GM18868 (cell line): ENCODE measurements around the gene HOXB5.

Source experiments
- ATAC-seq: cut with Tn5 transposase; IDR thresholded peaks from one replicate; pipeline ENCODE4 v1.9.1; 2021; ENCODE audit warnings: mild to moderate bottlenecking, moderate library complexity; ENCODE audit not compliant: unreplicated experiment

The HOXB5 gene

GRCh38 chr17:48564188-48565021 lies 29.2 kb downstream of the HOXB5 start:
- ATAC-seq = no peak

GRCh38 chr17:48563867-48564187 lies 29.8 kb downstream of the HOXB5 start:
- ATAC-seq = no peak

DNA sequence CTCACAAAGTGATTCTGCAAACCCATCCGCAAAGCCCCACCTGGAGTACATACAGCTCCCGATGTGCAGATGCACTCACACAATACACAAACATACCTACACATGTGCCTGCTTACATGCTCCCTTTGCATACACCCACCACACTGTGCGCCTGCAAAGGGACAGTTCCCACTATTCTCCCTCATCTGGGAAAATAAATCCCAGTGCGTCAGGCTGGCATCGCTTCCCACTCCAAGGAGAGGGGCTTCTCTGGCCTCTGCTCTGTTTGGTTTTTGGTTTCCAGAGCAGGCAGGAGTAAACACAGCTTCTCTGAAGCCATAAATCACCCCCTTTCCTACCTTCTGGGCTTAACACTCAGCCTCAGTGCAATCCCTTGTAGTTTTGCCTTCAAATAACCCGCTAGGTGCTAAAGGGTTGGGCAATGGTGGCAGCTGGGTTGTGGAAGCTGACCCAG lies 30.2 kb downstream of the HOXB5 start:
- ATAC-seq = no peak

DNA sequence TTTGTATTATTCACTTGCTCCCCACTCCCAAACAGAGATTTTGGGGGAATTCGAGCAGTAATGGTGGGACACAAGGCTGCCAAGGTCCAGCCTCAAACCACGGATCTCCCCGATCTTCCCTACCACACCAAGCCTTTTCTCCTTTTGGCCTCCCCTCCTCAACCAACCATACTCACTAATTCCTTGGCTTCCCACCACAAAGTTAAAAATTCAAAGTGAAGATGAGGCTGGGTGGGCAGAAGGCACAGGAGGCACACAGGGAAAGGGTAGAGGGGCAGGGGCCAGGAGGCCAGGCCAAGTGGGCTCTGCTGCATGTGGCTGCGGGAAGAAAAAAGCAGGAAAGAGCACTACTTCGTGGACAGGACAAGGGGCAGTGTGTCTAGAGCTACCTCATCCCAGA lies 30.6 kb downstream of the HOXB5 start:
- ATAC-seq = no peak

- ATAC-seq = no peak
These were observed 31.4 kb downstream of the HOXB5 start for GRCh38 chr17:48561884-48562810.

DNA sequence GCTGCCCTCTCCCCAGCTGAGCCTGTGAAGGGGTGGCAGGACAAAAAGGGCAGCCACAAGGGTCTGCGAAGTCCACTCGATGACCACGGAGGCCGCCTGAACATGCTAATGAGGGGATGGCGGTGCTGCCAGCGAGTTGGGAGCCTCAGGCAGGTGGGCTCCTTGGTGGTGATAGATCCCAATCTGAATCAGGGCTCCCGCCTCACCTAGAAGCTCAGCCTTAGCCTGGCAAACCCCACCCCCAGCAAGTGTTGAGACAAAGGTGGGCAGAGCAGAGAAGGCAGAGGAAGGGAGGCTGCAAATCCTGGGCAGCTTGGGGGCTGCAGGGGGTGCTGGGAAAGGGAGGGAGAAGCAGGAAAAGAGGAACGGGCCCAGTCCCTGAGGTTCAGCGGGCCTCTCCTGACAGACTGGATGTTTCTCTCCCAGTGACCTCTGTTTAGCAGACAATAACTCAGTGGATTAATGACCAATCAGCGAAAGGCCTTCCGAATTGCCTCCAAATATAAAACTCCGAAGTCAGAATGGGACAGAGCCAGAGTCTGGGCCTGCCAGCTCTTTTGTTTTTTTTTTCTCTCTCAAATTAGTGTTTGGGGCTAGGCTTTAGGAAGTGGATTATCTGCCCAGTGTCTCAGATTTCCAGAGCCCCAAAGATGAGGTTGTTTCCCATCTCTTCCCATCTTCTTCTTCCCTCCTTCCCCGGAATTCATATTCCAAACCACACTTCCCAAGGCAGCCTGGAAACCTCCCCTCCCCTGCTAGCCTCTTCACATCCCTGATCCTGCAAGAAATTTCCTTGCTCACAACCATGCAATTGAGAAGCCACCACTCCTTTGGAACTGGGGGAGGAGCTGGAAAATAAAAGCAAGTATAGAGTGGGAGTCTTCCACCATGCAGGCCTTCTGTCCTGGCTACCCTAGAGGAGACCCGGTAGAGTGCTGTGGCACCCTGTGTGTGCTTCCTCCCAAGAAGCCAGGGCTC lies 33.5 kb downstream of the HOXB5 start:
- no peak for ATAC-seq

GRCh38 chr17:48559122-48559839 lies 34.3 kb downstream of the HOXB5 start:
- no peak for ATAC-seq

- ATAC-seq = no peak
These were observed 34.8 kb downstream of the HOXB5 start for GRCh38 chr17:48558831-48559121.

GRCh38 chr17:48558057-48558830 lies 35.3 kb downstream of the HOXB5 start:
- no peak for ATAC-seq

DNA sequence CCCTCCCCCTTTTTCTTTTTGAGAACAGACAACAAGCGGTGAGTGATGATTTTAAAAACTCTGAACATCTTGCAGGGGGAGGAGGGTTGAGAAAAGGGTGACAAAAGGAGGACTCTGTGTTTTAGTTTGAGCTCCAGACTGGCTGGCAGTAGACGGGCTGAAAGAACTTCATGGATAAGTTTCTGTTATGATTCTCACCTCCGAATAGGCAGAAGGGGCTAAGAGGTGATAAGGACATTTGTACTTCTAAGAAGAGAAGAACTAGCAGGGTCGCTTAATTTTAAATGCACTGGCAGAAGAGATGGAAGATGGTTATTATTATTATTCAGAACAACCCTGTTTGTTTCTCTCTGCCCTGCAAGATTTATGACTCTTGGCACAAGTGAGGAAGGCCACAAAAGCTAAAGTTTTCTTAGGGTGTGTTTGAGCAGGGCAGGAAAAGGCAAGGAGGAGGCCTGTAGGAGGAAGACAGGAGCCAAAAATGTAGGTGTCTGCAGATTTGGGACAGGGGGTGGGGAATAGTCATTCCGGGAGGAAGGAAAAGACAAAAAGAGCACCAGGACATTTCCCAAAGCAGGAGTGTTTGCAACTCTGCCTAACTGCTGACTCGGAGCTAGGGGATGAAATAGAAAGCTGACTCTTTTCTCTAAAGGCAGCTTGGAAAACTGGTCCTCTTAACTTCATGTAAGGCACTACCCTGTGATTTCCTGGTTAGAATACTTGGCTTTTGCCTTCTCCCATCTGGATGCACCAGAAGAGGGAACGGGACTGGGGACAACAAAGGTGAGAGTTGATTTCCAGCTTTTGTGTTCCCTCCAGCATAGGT lies 36.8 kb downstream of the HOXB5 start:
- ATAC-seq = no peak

GRCh38 chr17:48556229-48556575 lies 37.4 kb downstream of the HOXB5 start:
- ATAC-seq = no peak

GRCh38 chr17:48555258-48556228 lies 38.0 kb downstream of the HOXB5 start:
- no peak for ATAC-seq

- ATAC-seq = no peak
These were observed 38.9 kb downstream of the HOXB5 start for GRCh38 chr17:48554412-48555257.

DNA sequence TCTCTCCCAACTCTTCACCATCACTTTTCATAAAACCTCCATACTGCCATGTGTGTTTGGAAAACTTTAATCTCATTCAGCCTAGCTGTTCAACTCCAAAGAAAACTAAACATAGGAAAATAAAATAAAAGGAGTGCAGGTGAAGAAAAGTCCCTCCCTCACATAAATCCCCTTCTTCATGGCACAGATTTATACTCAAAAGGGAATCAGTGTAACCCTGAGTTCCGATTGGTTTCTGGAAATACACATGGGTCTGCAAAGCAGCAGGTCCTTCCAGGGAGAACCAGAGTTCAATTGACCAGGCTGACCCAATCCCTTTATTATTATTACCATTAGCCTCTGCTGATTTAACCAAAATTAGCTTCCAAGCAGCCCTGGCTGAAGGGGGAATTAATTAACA lies 39.8 kb downstream of the HOXB5 start:
- ATAC-seq = no peak

- no peak for ATAC-seq
These were observed 40.4 kb downstream of the HOXB5 start for GRCh38 chr17:48553190-48553547.

GRCh38 chr17:48552466-48553189 lies 41.0 kb downstream of the HOXB5 start:
- ATAC-seq = no peak
